ENCODE data around the gene MUC12.
A peak's percentile ranks its signal among the peaks of the same experiment; 100 is the strongest.
"Not testable (repeated sequence)": the region's sequence is repeated elsewhere in the genome, so short reads cannot be mapped to it uniquely, and the experiment has no call there.

Gene MUC12

GRCh38 chr7:100991631-100992030, 22.3 kb downstream of the MUC12 start:
- no peak for DNase-seq

GRCh38 chr7:100992280-100992679, 22.9 kb downstream of the MUC12 start:
- DNase-seq, result not testable (repeated sequence)

DNA sequence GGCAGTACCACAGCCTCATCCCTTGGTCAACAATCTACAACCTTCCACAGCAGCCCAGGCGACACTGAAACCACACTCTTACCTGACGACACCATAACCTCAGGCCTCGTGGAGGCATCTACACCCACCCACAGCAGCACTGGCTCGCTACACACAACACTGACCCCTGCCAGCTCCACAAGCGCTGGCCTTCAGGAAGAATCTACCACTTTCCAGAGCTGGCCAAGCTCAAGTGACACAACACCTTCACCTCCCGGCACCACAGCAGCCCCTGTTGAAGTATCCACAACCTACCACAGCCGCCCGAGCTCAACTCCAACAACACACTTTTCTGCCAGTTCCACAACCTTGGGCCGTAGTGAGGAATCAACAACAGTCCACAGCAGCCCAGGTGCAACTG, 25.3 kb downstream of the MUC12 start:
- DNase-seq, result not testable (repeated sequence)

DNA sequence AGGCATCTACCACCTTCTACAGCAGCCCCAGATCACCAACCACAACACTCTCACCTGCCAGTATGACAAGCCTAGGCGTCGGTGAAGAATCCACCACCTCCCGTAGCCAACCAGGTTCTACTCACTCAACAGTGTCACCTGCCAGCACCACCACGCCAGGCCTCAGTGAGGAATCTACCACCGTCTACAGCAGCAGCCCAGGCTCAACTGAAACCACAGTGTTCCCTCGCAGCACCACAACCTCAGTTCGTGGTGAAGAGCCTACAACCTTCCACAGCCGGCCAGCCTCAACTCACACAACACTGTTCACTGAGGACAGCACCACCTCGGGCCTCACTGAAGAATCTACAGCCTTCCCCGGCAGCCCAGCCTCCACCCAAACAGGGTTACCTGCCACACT, 29.2 kb downstream of the MUC12 start:
- not testable (repeated sequence) for DNase-seq

- not testable (repeated sequence) for DNase-seq
These were observed 30.0 kb downstream of the MUC12 start for GRCh38 chr7:100999334-100999733.

GRCh38 chr7:101000025-101000424, 30.7 kb downstream of the MUC12 start:
- DNase-seq, result not testable (repeated sequence)

- not testable (repeated sequence) for DNase-seq
These were observed 33.0 kb downstream of the MUC12 start for GRCh38 chr7:101002333-101002732.

DNA sequence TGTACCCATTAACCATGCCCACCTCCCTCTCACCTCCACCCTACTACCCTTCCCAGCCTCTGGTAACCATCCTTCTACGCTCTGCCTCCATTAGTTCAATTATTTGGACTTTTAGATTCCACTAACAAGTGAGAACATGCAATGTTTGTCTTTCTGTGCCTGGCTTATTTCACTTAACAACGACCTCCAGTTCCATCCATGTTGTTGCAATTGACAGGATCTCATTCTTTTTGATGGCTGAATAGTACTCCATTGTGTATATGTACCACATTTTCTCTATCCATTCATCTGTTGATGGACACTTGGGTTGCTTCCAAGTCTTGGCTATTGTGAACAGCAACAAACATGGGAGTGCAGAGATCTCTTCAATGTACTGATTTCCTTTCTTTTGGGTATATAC, 38.0 kb downstream of the MUC12 start:
- DNase-seq, result not testable (repeated sequence)

DNA sequence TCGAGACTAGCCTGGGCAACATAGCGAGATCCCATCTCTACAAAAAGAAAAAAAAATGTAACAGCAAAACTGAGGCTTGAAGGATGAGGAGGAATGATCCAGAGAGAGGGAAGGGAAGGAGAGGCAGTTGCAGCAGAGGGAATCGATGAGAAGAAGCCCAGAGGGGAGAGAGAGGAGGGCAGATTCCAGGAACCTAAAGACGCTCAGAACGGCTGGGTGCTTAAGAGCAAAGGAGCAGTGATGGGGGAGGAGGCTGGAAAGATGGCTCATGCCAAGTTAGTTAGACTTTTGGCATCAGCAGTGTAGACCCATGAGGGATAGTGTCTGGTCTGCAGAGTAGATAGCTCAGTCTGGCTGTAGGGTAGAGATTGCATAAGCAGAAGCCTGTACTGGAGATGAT, 40.3 kb downstream of the MUC12 start:
- DNase-seq, result no peak

GRCh38 chr7:101012931-101013330, 43.6 kb downstream of the MUC12 start:
- DNase-seq, result no peak

DNA sequence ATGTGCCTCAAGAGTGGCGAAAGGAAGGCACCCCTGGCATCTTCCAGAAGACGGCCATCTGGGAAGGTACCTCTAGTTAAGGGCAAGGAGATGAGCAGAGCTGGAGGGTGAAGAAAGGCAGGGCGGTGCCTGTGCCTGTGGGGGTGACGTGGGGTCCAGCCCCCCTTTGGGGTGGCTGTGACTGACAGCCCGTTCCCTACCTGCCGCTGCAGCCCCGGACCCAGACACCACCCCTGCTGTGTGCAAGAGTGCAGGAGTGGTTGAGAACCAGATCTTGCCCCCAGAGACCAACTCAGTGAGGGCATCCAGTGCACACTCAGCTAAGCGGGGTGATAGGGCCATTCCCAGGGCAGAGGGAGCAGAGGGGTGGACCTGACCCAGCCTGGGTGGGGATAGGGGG, 46.3 kb downstream of the MUC12 start:
- no peak for DNase-seq

- DNase-seq, result peak; percentile 44
These were observed 47.9 kb downstream of the MUC12 start for GRCh38 chr7:101017064-101017777.

DNA sequence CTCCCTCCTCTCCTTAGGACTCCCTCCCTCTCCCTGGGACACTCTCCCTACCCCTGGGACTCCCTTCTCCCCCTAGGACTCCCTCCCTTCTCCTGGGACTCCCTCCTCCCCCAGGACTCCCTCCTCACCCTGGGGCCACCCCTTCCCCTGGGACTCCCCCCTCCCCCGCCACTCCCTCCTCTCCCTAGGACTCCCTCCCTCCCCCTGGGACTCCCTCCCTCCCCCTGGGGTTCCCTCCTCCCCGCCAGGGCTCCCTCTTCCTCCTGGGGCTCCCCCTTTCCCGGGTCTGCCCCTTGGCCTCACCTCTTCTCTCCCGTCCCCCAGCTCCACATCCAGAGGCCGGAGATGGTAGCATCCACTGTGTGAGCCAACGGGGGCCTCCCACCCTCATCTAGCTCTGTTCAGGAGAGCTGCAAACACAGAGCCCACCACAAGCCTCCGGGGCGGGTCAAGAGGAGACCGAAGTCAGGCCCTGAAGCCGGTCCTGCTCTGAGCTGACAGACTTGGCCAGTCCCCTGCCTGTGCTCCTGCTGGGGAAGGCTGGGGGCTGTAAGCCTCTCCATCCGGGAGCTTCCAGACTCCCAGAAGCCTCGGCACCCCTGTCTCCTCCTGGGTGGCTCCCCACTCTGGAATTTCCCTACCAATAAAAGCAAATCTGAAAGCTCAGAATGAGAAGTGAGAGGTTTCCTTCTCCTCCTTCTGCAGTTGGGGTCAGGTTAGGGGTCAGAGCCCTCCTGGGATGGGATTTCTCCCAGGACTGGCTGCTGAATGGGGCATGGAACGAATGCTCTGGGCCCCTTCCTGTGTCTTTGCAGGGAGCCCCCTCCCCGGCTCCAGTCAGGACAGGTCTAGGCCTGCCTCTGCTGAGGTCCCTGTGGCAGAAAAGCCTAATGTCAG, 49.2 kb downstream of the MUC12 start:
- DNase-seq, result no peak

DNA sequence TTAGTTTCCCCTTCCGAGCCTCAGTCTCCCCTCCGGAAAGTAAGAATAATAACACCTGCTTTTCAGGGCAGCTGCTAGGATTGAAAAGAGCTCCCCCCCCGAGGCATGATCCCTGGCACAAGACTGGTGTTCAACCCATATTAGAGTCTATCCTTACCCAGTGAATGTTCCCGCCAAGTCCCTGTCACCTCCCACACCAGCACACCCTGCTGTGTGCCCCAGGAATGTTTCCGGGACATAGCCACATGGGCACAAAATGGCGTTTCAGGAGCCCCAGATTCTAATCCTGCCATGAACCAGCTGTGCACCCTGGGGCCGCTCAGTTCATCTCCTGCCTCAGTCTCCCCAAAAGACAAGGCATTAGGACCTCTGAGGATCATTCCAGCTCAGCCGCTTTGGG, 51.1 kb downstream of the MUC12 start:
- no peak for DNase-seq

DNA sequence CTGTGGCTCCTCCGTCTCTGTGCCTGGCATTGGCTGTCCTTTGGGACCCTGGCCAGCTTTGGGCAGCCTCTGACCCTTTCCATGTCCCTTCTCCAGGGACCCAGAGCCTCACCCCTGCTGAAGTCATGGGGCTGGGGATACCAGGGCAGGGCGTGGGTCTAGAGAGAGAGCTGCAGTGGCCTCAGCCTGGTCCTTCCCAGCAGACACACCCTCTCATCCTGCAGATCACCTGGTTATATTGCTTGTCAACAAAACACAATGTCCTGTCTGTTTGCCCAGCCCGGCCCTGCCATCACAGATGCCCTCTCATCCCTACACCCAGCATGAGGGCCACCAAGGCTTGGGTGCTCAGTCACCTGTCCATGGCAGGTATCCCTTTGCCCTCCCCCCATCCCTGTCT, 52.3 kb downstream of the MUC12 start:
- DNase-seq, result no peak

GRCh38 chr7:101023839-101024238, 54.5 kb downstream of the MUC12 start:
- DNase-seq, result no peak

- DNase-seq, result no peak
These were observed 61.7 kb downstream of the MUC12 start for GRCh38 chr7:101031082-101031481.

DNA sequence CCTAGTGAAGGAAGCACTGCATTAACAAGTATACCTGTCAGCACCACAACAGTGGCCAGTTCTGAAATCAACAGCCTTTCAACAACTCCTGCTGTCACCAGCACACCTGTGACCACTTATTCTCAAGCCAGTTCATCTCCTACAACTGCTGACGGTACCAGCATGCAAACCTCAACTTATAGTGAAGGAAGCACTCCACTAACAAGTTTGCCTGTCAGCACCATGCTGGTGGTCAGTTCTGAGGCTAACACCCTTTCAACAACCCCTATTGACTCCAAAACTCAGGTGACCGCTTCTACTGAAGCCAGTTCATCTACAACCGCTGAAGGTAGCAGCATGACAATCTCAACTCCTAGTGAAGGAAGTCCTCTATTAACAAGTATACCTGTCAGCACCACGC, 66.6 kb downstream of the MUC12 start:
- DNase-seq, result no peak

- DNase-seq, result not testable (repeated sequence)
These were observed 71.9 kb downstream of the MUC12 start for GRCh38 chr7:101041283-101041682.

DNA sequence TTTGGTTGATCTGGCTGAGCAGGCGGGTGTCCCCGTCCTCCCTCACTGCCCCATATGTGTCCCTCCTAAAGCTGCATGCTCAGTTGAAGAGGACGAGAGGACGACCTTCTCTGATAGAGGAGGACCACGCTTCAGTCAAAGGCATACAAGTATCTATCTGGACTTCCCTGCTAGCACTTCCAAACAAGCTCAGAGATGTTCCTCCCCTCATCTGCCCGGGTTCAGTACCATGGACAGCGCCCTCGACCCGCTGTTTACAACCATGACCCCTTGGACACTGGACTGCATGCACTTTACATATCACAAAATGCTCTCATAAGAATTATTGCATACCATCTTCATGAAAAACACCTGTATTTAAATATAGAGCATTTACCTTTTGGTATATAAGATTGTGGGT, 89.0 kb downstream of the MUC12 start:
- peak; percentile 10 for DNase-seq

DNA sequence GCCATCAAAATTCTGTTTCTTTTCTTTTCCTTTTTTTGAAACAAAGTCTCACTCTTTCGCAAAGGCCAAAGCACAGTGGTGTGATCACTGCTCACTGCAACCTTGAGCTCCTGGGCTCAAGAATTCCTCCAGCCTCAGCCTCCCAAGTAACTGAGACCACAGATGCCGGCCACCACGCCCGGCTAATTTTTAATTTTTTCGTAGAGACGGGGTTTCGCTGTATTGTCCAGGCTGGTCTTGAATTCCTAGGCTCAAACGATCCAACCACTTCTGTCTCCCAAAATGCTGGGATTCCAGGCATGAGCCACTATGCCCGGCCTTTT, 90.2 kb downstream of the MUC12 start:
- no peak for DNase-seq

GRCh38 chr7:101060992-101061391, 91.6 kb downstream of the MUC12 start:
- DNase-seq, result no peak

DNA sequence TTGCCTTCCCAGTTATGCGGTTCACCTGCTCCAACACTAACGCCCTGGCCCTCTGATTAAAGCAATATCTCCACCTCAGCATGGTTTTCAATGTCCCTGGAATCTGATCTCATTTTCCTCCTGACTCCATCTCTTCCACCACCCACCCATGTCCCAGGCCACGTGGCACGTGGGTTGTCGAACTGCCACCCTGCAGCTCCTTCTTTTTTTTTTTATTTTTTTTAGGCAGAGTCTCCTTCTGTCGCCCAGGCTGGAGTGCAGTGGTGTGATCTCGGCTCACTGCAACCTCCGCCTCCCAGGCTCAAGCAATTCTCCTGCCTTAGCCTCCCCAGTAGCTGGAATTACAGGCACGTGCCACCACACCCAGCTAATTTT, 94.8 kb downstream of the MUC12 start:
- DNase-seq, result not testable (repeated sequence)

- not testable (repeated sequence) for DNase-seq
These were observed 95.8 kb downstream of the MUC12 start for GRCh38 chr7:101065162-101065561.
